ENCODE data around the gene INHBB.

DNA sequence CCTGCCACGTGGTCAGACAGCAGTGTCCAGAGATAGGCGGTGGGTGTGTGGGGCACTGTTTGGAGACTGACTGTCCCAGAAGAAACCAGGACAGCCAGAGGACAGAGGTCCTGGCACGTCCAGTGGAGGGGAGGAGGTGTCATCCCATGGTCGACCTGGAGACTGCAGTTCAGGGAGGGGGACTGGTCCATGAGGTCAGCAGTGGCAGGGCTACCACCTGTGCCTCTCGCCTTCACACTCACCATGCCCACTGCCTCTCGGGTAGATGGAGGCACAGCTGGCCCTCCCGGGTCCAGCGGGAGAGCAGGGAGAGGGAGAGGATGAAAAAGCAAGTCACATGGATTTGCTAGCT is 53.9 kb downstream of the INHBB start:
- TF ChIP-seq, protein P1, sequence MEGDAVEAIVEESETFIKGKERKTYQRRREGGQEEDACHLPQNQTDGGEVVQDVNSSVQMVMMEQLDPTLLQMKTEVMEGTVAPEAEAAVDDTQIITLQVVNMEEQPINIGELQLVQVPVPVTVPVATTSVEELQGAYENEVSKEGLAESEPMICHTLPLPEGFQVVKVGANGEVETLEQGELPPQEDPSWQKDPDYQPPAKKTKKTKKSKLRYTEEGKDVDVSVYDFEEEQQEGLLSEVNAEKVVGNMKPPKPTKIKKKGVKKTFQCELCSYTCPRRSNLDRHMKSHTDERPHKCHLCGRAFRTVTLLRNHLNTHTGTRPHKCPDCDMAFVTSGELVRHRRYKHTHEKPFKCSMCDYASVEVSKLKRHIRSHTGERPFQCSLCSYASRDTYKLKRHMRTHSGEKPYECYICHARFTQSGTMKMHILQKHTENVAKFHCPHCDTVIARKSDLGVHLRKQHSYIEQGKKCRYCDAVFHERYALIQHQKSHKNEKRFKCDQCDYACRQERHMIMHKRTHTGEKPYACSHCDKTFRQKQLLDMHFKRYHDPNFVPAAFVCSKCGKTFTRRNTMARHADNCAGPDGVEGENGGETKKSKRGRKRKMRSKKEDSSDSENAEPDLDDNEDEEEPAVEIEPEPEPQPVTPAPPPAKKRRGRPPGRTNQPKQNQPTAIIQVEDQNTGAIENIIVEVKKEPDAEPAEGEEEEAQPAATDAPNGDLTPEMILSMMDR (IDR thresholded peaks at IDR 0.05): no peak
- TF ChIP-seq POLR2A (IDR thresholded peaks at IDR 0.05): no peak

Measured in heart left ventricle (tissue), 13 donors.